Ecto neural progenitor cell (in vitro differentiated cells): ENCODE results near the gene CLP1.
"Not testable (repeated sequence)": the region's sequence is repeated elsewhere in the genome, so short reads cannot be mapped to it uniquely, and the experiment has no call there.

Experiments
- DNase-seq: peaks from one replicate; pipeline ENCODE4 v3.0.0-alpha.2; 2018; ENCODE audit warnings: low spot score

CLP1 gene

GRCh38 chr11:57641011-57641807 is 16.4 kb upstream of the CLP1 start:
- DNase-seq, result peak; percentile 62

GRCh38 chr11:57643802-57644201 is 13.8 kb upstream of the CLP1 start:
- no peak for DNase-seq

- DNase-seq, result peak; percentile 88
Measured at GRCh38 chr11:57644748-57645688, 12.5 kb upstream of the CLP1 start.

DNA sequence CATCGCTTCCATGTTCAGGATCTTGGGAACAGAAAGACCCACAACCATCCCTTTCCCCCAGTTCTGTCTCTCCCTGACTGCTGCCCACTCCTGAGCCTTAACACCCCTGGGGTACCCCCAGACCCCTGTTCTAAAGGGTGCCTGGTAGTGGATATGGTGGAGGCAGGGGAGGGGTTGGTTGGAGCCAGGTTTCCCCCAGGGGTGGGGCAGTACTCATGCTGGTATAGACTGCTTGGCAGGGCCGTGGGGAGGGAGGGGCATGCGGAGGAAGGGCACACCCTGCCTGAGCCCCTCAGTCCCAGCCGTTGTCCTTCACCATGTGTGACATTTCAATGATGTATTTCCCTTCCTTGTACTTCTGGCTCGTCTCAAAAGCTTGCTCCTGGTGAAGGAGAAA is 11.9 kb upstream of the CLP1 start:
- no peak for DNase-seq

DNA sequence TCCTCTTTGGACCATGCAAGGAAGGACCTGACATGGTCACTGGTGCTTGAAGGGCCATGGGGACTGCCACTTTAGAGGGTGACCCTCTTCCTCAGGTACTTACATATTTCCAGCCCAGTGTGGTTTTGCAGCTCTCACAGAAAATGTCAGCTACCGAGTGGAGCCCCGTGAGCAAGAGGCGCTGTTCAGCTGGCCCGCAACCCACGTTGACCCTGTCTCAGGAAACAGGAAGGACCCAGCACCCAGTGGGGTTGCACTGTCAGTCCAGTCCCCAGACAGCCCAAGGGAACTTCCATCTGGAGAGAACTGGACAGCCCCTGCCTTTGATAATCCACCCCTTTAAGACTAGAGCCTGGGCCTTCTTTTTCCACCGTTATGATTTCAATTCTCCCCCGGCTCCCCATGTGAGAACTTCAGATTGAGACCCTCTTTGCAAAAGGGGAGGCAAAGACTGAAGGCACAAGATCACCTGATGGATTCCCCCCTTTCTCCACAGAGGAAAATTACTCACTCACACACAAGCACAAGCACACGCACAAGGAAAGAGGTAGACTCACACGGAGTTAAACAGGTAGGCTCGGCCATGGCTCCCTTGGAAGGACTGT is 11.3 kb upstream of the CLP1 start:
- no peak for DNase-seq

DNA sequence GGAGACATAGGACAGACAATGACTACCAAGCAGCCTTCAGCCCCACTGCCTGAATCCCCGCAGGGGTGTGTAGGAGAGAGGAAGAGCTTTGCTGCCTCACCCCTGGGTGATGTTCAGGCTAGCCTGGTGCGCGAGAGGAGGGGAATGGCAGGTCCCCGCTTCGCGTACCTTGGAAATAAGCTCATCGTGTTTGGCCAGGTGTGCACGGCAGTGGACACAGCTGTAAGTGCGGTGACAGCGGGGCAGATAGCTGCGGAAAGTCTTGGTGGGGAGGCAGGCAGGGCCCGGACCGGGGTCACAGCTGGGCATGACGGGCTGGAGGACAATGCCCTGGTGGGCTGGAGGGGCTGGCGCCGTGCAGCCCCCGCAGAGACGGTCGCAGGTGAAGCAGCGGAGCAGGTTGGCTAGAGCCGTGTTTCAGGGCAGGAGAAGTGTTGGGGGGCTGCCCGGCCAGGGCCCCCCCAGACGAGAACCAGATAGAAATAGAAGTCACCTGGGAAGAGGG is 10.7 kb upstream of the CLP1 start:
- DNase-seq, result peak; percentile 53

DNA sequence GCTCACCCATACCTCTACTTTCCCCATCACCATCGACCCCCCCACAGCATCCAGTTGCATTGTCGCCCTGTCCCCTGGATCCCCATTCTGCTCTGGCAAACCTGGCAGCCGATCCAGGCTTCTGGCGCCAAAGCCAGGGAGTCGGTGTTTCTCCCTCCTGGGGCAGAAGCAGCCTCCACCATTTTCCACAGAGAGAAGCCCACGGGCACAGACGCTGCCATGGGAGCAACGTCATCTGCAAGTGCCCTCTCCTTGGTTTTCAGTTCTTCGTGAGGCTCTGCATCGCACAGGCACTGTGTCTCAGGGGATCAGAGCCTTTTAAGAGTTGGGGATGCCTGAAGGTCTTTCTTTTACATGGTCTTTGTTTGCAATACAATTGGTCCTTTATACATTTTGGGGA is 10.2 kb upstream of the CLP1 start:
- DNase-seq, result peak; percentile 55

DNA sequence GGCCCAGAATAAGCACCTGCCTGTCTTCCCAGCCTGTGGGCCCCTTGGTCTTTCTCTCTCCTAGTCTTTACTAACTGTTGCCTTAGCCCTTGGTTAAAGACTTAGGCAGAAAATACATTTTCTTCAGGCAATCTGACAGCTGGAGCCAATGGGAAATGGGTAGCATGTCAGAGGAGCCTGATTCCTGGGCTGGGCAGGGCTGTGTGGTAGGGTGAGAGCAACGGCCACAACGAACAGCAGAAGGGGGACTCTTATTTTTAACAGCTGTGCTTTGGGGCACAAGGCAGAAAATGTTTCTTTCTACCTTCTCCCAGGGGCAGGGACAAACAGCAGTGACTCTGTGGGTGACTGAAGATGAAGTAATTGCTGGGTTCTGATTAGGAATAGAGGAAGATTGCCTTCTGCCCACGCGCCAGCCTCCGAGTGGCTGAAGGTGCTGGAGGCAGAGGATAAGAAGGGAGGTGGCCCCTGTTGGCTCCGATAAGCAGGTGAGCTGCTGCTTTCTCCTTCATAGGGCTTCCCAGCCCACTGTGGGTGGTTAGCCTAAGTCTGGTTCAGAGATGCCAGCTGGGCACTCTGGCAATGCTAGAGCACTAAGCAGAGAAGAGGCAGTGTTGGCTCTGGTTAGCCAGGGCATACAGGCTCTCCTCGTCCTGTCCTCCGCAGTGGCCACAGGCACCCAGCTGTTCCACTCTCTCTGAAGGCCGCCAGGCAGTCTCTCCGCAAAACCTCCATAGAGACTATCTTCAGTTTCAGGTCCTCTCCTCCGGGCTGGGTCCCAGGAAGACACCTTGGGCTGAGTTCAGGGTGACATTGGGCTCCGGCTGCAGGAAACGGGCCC is 9.4 kb upstream of the CLP1 start:
- DNase-seq, result peak; percentile 57

DNA sequence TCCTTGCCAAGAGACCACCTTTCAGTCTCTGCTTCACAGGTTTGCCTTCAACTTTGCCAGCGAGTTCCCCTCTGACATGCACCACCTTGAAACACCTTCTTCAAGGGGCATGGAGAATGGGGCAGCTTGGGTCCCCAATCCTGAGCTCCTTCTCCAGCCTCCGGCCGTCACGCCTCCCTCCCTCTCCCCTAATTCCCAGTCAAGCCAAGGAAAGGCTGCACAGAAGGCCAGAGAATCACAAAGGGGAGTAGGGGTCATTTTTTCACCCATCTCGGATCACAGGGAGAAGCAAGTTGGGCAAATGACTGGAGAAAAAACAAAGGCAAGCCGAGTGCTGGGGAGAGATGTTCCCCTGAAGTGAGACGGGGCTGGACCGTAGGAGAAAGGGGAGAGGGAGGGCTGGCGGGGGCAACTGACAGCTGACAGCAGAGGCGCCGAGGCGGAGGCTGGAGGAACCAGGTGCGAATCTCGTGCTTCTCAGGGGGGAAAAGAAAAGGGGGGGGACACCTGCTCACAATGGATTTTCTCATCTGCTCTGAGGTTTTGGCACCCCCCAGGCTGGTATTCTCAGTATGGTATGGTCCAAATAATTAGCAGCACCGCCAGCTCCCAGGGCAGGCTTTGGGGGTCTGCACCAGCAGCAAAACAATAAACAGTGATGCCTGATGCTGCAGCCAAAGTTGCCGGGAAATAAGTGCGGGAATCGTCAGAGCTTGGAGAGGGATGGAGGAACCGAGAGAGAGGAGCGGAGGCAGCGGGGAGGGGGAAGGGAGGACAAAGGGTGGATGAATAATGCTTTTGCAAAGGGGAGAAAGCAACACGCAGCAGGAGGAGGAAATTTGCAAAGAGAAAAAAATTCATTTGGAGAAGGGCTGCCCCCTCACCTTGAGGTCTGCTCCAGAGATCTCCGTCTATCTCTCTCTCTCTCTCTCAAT is 8.5 kb upstream of the CLP1 start:
- DNase-seq, result peak; percentile 69

DNA sequence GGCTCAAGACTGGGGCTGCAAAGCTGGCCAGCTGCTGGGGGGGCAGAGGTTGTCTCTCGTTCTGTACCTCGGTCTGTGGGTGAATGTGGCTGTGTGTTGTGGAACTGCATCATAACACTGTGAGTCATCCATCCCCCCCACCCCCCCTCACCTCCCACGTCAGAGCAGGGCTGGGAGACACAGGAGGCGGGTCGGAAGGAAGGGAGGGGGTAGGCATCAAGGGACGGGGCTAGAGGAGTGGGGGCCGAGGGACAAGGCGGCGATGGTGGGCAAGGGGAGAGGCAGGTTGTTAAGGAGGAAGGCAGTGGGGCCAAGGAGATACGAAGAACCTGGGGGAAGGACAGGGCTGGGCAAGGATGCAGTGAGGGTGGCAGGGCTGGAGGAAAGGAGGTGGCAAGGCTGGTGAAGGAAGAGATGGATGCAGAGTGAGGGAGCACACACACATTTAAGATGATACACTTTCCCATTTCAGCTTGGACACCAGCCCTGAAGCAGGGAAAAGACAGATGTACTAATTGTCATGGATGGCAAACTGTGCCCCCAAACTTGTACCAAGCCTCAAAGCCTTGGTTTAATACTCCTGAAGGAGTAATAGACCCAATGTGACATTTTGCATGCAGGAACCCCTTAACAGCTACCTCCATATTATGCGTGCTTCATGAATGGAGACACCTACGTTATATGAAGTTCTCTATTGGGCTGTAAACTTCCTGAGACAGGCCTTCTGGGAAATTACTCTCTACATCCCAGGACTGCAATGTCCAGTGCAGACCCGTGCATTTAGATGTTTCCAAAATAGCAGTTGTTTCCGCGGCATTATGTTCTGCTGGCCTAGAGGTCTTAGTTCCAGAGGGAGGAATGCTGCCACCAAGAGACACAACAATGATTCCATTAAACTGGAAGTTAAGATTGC is 7.5 kb upstream of the CLP1 start, which contains the start of gene YPEL4:
TSS of gene YPEL4 (minus strand) at position 87 of the 913 bp plus-strand sequence. CDS start 2,805 bp downstream, outside the sequence.
- DNase-seq, result peak; percentile 73

DNA sequence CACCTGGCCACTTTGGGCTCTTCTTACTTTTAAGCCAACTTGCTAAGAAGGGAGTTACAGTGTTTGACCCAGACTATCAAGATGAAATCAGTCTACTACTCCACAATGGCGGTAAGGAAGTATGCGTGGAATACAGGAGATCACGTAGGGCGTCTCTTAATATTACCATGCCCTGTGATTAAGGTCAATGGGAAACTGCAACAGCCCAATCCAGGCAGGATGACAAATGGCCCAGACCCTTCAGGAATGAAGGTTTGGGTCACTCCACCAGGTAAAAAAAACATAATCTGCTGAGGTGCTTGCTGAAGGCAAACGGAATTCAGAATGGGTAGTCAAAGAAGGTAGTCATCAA is 6.8 kb upstream of the CLP1 start:
- no peak for DNase-seq

GRCh38 chr11:57651408-57651807 is 6.2 kb upstream of the CLP1 start:
- DNase-seq, result no peak

DNA sequence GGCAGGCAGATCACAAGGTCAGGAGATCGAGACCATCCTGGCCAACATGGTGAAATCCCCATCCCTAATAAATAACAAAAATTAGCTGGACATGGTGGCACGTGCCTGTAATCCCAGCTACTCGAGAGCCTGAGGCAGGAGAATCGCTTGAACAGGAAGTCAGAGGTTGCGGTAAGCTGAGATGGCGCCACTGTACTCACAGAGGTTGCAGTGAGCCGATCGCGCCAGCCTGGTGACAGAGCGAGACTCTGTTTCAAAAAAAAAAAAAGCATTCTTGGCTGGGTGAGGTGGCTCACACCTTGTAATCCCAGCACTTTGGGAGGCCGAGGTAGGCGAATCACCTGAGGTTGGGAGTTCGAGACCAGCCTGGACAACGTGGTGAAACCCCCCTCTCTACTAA is 5.3 kb upstream of the CLP1 start:
- not testable (repeated sequence) for DNase-seq

DNA sequence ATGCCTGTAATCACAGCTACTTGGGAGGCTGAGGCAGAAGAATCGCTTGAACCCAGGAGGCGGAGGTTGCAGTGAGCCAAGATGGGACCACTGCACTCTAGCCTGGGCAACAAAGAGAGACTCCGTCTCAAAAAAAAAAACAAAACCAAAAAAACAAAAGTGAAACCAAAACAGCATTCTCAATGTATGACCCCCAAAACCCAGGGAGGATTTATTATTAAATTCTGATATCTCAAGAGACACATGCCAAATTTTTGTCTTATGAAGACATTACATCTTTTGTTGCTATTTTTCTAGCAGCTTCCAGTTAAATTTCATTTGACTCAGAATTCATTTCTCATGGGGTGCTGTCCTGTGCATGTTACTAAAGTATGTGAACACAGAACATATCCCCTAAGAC is 4.9 kb upstream of the CLP1 start:
- DNase-seq, result no peak

DNA sequence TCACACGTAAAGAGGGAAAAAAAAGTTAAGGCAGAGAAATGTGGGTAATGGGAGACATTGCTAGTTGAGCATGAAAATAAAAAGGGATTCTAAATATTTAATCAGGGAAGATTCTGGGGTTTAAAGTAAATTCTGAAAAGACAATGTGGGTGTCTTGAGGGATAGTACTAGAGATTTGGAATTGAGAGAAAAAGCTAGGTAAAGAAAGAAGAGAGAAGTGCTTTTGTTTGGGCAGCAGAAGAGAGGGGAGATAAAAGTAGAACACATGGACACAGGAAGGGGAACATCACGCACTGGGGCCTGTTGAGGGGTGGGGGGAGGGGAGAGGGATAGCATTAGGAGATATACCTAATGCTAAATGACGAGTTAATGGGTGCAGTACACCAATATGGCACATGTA is 4.4 kb upstream of the CLP1 start:
- no peak for DNase-seq

GRCh38 chr11:57656885-57657193 is 723 bp upstream of the CLP1 start:
- no peak for DNase-seq

DNA sequence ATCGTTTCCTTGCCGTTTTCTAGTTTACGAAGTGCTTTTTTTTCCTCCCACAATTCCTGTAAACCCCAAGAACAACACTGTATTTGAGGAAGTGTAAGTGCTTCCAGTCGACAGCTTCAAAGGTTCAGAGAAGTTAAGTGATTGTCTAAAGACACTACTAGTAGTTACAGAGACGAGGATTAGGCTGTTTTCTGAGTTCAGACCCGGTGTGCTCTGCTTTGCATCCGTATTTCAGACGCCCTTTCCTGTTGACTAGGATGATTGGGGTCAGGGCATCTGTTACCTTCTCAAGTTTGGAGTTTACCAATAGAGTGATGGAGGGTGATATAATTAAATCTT is 430 bp downstream of the CLP1 start:
- no peak for DNase-seq

DNA sequence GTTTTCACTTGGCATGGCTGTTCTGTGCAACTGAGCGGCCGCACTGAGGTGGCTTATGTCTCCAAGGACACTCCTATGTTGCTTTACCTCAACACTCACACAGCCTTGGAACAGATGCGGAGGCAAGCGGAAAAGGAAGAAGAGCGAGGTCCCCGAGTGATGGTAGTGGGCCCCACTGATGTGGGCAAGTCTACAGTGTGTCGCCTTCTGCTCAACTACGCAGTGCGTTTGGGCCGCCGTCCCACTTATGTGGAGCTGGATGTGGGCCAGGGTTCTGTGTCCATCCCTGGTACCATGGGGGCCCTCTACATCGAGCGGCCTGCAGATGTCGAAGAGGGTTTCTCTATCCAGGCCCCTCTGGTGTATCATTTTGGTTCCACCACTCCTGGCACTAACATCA is 2.1 kb downstream of the CLP1 start:
- no peak for DNase-seq

DNA sequence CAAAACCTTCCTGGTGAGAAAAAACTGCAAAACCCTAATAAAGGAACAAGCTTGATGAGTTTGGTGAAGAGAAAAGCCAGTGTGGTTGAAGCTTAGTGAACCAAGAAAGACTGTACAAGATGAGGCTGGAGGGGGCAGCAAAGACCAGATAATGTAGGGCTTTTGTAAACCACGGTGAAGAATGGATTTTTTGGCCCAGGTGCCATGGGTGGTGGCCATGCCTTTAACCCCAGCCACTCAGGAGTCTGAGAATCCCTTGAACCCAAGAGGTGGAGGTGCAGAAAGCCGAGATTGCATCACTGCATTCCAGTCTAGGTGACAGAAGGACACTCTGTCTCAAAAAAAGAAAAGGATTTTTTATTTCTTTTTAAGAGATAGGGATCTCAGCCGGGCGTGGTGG is 5.3 kb downstream of the CLP1 start:
- DNase-seq, result no peak

- no peak for DNase-seq
Measured at GRCh38 chr11:57663975-57664374, 6.4 kb downstream of the CLP1 start.
